Measurements from ENCODE around the gene AFDN.
"Not testable (repeated sequence)": the region's sequence is repeated elsewhere in the genome, so short reads cannot be mapped to it uniquely, and the experiment has no call there.

The AFDN gene

DNA sequence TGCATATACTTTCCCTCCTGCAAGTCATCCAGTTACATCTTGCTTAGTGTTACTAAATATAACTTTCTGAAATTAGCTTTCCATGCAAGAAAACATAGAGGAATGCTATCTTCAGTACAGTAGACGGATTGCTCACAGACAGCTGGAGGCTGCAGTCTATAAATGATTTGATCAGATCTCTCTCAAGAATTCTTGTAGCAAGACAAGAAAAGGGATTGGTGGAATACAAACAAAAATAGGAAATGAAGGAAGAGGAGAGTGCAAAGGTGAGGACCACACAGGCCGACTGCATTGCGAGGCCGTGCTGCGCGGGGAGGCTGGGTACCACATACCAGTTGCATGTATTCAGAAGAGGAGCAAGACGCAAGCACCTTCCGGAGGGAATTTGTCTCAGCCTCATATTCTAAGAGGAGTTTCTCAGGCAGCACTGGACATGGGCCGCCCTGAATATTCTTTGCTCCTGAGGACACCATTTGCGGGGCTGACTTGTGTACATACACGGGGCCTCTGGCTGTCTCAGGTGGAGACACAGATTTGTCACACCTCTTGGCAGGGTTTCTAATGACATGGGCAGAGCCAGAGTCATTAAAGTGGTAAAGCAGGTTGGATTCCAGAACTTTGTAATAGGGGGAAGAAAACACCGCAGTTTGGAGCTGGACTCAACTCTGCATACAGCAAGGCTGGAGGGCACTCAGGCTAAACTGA, 148.1 kb downstream of the AFDN start:
- H3K27me3 ChIP-seq (ENCODE audit: insufficient read depth, low read length, poor library complexity, severe bottlenecking), result no peaks in the 10 kb centered on the region
- TF ChIP-seq, protein P1, sequence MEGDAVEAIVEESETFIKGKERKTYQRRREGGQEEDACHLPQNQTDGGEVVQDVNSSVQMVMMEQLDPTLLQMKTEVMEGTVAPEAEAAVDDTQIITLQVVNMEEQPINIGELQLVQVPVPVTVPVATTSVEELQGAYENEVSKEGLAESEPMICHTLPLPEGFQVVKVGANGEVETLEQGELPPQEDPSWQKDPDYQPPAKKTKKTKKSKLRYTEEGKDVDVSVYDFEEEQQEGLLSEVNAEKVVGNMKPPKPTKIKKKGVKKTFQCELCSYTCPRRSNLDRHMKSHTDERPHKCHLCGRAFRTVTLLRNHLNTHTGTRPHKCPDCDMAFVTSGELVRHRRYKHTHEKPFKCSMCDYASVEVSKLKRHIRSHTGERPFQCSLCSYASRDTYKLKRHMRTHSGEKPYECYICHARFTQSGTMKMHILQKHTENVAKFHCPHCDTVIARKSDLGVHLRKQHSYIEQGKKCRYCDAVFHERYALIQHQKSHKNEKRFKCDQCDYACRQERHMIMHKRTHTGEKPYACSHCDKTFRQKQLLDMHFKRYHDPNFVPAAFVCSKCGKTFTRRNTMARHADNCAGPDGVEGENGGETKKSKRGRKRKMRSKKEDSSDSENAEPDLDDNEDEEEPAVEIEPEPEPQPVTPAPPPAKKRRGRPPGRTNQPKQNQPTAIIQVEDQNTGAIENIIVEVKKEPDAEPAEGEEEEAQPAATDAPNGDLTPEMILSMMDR (conservative IDR thresholded peaks at IDR 0.05; ENCODE audit: low read length), result no peak
- no peak for TF ChIP-seq EZH2phosphoT487 (IDR thresholded peaks at IDR 0.05; ENCODE audit: borderline replicate concordance)
- no peaks in the 10 kb centered on the region for H3K79me2 ChIP-seq (ENCODE audit: insufficient read depth, low read length)
- no peaks in the 10 kb centered on the region for H3K4me1 ChIP-seq (ENCODE audit: insufficient read depth, low read length, poor library complexity, severe bottlenecking)
- H3K9me3 ChIP-seq (ENCODE audit: insufficient read depth, low read depth, low read length), result no peaks in the 10 kb centered on the region; the same call in 1 of the 2 replicates
- no peaks in the 10 kb centered on the region for H3K9me2 ChIP-seq (replicated peaks; ENCODE audit: low read depth, low read length)
- H2AFZ ChIP-seq (ENCODE audit: low read length), result no peak overlapping the region
- H3K4me2 ChIP-seq (ENCODE audit: low read depth, low read length, poor library complexity, severe bottlenecking), result no peak overlapping the region
- H3F3A ChIP-seq (ENCODE audit: low read depth), result no peaks in the 10 kb centered on the region
- no peaks in the 10 kb centered on the region for H4K20me1 ChIP-seq (ENCODE audit: insufficient read depth, low read length, poor library complexity, severe bottlenecking)
- no peak overlapping the region for H3K9ac ChIP-seq (ENCODE audit: low read depth, low read length, poor library complexity, severe bottlenecking)
- H3K36me3 ChIP-seq (ENCODE audit: insufficient read depth, low read length), result no peaks in the 10 kb centered on the region
- no peak overlapping the region for H3K4me3 ChIP-seq (ENCODE audit: low read length, poor library complexity, severe bottlenecking)

DNA sequence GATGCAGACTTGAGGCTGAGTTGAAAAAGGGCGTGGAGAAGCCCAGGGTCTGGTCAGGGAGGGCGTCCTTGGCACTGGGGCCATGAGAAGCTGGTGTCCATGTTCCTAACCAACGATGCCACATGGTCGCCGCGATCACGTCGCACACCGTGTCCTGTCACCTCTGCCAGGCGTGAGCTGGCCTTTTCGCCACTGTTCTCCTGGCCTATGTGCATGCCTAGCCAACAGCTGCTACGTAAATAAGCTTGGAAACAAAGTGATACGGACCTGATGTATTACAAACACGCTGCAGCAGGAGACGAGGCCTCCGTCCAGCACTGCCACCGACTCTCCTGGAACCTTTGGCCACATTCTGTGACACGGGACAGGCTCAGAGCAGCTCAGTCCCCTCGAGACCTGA, 148.7 kb downstream of the AFDN start:
- Histone ChIP-seq H3K4me3 (ENCODE audit: low read length, poor library complexity, severe bottlenecking) (no peak overlapping the region), H3K9ac (ENCODE audit: low read depth, low read length, poor library complexity, severe bottlenecking) (no peak overlapping the region), H3K79me2 (ENCODE audit: insufficient read depth, low read length) (no peaks in the 10 kb centered on the region), H2AFZ (ENCODE audit: low read length) (no peak overlapping the region), H3K9me3 (ENCODE audit: insufficient read depth, low read depth, low read length) (no peaks in the 10 kb centered on the region; the same call in 1 of the 2 replicates), H3K36me3 (ENCODE audit: insufficient read depth, low read length) (no peaks in the 10 kb centered on the region), H3K9me2 (replicated peaks; ENCODE audit: low read depth, low read length) (no peaks in the 10 kb centered on the region), H3K27me3 (ENCODE audit: insufficient read depth, low read length, poor library complexity, severe bottlenecking) (no peaks in the 10 kb centered on the region), H3K4me2 (ENCODE audit: low read depth, low read length, poor library complexity, severe bottlenecking) (no peak overlapping the region), H3F3A (ENCODE audit: low read depth) (no peaks in the 10 kb centered on the region), H3K4me1 (ENCODE audit: insufficient read depth, low read length, poor library complexity, severe bottlenecking) (no peaks in the 10 kb centered on the region), H4K20me1 (ENCODE audit: insufficient read depth, low read length, poor library complexity, severe bottlenecking) (no peaks in the 10 kb centered on the region)
- TF ChIP-seq, protein P1 (conservative IDR thresholded peaks at IDR 0.05; ENCODE audit: low read length), result no peak
- no peak for TF ChIP-seq EZH2phosphoT487 (IDR thresholded peaks at IDR 0.05; ENCODE audit: borderline replicate concordance)

DNA sequence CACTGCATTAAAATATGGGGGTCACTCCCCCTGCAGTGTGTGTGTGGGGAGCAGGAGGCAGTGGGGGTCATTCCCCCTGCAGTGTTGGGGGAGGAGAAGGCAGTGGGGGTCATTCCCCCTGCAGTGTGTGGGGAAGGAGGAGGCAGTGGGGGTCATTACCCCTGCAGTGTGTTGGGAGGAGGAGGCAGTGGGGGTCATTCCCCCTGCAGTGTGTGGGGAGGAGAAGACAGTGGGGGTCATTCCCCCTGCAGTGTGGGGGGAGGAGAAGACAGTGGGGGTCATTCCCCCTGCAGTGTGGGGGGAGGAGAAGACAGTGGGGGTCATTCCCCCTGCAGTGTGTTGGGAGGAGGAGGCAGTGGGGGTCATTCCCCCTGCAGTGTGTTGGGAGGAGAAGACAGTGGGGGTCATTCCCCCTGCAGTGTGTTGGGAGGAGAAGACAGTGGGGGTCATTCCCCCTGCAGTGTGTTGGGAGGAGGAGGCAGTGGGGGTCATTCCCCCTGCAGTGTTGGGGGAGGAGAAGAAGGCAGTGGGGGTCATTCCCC, 149.5 kb downstream of the AFDN start:
- H3K4me1 ChIP-seq (ENCODE audit: insufficient read depth, low read length, poor library complexity, severe bottlenecking); H3K9me2 ChIP-seq (replicated peaks; ENCODE audit: low read depth, low read length); H4K20me1 ChIP-seq (ENCODE audit: insufficient read depth, low read length, poor library complexity, severe bottlenecking); H3K36me3 ChIP-seq (ENCODE audit: insufficient read depth, low read length); H3K4me3 ChIP-seq (ENCODE audit: low read length, poor library complexity, severe bottlenecking); H3K27me3 ChIP-seq (ENCODE audit: insufficient read depth, low read length, poor library complexity, severe bottlenecking); H2AFZ ChIP-seq (ENCODE audit: low read length); H3K9ac ChIP-seq (ENCODE audit: low read depth, low read length, poor library complexity, severe bottlenecking); H3K9me3 ChIP-seq (ENCODE audit: insufficient read depth, low read depth, low read length); H3K4me2 ChIP-seq (ENCODE audit: low read depth, low read length, poor library complexity, severe bottlenecking); H3F3A ChIP-seq (ENCODE audit: low read depth); H3K79me2 ChIP-seq (ENCODE audit: insufficient read depth, low read length): not testable (repeated sequence)

DNA sequence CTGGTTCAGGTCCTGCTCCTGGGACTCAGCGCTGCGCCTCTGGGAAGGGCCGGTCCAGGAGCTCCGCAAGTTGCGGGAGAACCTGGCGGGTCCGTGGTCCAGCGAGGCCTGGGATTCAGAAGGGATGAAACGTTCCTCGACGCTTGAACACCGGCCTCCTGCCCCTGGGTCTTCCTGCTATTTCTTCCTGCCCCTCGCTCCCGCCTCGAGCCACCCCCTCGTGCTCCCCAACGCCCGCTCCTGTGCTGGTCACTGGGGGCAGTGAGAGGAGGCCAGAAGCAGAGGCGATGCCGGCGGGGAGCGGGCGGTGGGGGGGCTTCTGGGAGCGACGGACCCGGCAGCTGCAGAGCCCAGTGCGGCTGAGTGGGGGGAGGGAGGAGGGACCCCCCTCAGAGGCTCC, 150.0 kb downstream of the AFDN start:
- Histone ChIP-seq H4K20me1 (ENCODE audit: insufficient read depth, low read length, poor library complexity, severe bottlenecking) (no peaks in the 10 kb centered on the region), H3F3A (ENCODE audit: low read depth) (no peaks in the 10 kb centered on the region), H3K36me3 (ENCODE audit: insufficient read depth, low read length) (no peaks in the 10 kb centered on the region), H3K4me3 (ENCODE audit: low read length, poor library complexity, severe bottlenecking) (no peak overlapping the region), H3K4me2 (ENCODE audit: low read depth, low read length, poor library complexity, severe bottlenecking) (no peak overlapping the region), H3K9ac (ENCODE audit: low read depth, low read length, poor library complexity, severe bottlenecking) (no peak overlapping the region), H3K9me2 (replicated peaks; ENCODE audit: low read depth, low read length) (no peaks in the 10 kb centered on the region), H3K79me2 (ENCODE audit: insufficient read depth, low read length) (no peaks in the 10 kb centered on the region), H3K9me3 (ENCODE audit: insufficient read depth, low read depth, low read length) (no peaks in the 10 kb centered on the region; the same call in 1 of the 2 replicates), H2AFZ (ENCODE audit: low read length) (no peak overlapping the region), H3K27me3 (ENCODE audit: insufficient read depth, low read length, poor library complexity, severe bottlenecking) (no peaks in the 10 kb centered on the region), H3K4me1 (ENCODE audit: insufficient read depth, low read length, poor library complexity, severe bottlenecking) (no peaks in the 10 kb centered on the region)
- TF ChIP-seq, protein P1 (conservative IDR thresholded peaks at IDR 0.05; ENCODE audit: low read length), result no peak
- TF ChIP-seq EZH2phosphoT487 (IDR thresholded peaks at IDR 0.05; ENCODE audit: borderline replicate concordance), result no peak
